Glomerular visceral epithelial cell (primary cell): ENCODE measurements around the gene TMEM184A.

Experiments
- DNase-seq: peaks from one replicate; pipeline ENCODE4 v3.0.0-alpha.2; 2016; ENCODE audit errors: extremely low spot score

Gene TMEM184A

DNA sequence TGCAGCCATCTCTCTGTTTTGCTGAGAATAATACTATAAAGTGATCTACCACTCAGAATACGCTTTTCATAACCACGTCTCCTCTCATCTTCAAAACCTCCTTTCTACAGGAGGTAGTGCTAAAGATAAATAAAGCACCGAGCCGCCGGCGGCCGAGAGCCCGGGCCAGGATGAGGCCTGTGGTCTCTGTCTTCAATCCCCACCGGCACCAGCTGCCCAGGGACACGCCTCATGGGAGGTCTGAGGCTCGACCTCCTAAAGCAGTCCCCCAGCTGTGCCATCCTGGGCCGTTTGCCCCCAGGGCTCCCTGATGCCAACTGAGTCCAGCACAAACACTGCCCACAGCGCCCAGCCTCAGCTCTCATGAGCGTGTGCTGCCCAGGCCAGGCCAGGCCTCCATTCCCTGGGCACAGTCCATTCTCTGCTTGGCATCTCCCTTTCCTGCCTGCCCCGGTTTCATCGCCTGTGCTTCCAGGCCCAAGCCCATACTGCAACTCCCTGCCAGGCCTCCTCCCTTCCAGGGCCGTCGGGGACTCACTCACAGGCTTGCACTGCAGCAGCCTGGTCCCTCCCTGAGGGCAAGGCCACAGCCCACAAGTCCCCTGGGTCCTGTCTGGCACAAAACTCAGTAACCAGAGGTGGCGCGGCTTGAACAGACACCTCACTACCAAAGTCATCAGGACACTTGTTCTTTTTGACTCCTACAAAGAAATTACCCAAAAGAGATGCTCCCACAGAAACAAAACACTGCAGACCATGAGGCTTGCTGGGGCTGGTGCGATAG, 54.3 kb downstream of the TMEM184A start:
- DNase-seq = no peak

DNA sequence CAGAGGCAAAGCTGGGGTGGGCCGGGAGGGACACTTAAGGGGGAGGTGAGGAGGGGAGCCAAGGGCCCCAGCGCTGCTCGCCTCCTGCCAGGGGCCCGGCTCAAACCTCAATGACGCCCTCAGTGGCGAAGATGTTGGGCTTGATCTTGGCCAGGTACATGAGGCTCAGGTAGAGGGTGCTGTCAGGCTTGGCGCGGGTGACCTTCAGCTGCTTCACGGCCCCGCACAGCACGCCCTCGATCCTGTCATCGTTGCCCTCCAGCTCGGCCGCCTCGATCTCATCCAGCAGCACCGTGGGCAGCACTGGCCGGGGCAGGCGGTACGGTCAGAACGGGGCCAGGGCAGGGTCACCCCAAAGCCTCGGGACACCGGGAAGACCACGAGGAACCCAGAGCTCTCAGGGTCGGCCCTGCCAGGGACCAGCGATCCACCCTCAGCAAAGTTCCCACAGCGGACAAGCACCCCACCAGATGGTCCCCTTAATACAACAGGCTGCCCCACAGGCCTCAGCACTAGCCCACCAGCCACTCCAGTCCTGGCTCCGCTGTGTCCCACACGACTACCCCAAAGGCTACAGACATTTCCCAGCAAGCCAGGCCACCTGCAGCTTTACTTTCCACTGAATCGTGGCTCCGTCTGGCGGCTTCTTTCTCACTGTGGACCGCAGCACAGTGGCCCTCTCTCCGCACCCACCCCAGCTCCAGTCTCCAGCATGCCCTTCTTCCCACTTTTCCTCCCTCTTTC, 55.8 kb downstream of the TMEM184A start:
- DNase-seq = no peak

- DNase-seq = no peak
These were observed 56.5 kb downstream of the TMEM184A start for GRCh38 chr7:1499367-1500029.

DNA sequence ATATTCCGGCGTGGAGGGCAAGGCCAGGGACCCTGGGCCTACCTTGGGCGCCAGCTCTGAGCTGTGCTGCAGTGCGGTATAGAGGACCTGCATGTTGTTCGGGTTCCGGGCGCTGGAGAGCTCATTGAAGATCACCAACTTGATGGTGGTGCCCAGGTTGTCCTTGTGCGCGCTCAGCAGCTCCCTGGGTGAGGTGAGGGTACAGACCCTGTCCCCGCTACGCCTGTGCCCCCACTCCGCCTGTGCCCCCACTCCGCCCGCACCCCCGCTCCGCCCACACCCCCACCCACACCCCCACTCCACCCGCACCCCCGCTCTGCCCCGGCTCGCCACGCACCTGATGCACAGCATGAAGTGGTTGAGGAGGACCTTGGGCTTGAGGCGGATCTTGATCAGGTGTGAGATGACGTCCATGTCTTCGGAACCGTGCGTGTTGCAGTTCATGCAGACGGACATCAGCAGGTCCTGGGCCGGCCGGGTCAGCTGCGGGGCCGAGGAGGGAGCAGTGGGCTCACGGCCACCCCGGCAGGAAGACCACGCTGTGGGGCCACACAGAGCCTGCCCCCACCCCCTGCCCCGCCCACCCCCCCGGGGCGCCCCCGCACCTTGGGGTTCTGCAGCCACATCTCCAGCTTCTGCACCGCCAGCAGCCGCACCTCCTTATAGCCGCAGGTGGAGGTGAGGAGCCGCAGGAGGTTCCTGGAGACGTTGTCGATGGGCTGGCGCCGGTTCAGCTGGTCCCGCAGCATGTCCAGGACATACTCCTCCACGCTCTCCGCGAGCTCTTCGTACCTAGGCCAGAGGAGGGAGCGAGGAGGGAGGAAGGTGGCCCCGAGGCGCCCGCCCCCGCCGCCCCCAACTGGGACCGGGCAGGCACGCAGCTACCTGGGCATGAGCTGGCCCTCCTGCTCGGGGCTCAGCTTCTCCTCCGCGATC, 57.4 kb downstream of the TMEM184A start:
- DNase-seq = no peak

DNA sequence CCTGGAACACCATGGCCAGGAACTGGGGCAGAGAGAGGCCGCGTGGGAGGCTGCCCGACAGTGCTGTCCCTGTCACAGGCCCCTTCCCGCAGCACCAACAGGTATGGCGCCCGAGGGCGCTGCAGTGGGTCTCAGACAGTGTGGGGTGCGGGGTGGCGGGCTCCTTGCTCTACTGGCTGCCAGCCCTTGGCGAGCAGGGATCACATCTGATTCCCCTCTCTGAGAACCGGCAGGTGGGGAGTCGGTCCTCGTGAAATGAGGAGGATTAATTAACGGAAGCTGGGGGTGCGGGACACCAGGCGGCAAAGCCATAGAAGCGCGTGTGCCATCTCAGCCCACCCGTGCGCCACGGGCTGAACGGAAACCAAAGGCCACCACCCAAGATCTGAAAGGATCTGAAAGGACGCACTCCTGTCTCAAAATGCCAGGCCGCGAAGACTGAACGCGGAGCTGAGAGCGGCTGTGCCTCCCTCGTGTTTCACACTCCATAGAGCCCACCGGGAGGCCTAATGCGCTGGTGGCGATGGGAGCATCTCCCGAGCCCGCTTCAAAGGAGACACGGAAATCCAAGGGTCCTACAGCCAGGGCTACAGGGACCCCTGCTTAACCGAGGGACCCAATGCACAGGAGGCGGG, 58.6 kb downstream of the TMEM184A start:
- DNase-seq = no peak

DNA sequence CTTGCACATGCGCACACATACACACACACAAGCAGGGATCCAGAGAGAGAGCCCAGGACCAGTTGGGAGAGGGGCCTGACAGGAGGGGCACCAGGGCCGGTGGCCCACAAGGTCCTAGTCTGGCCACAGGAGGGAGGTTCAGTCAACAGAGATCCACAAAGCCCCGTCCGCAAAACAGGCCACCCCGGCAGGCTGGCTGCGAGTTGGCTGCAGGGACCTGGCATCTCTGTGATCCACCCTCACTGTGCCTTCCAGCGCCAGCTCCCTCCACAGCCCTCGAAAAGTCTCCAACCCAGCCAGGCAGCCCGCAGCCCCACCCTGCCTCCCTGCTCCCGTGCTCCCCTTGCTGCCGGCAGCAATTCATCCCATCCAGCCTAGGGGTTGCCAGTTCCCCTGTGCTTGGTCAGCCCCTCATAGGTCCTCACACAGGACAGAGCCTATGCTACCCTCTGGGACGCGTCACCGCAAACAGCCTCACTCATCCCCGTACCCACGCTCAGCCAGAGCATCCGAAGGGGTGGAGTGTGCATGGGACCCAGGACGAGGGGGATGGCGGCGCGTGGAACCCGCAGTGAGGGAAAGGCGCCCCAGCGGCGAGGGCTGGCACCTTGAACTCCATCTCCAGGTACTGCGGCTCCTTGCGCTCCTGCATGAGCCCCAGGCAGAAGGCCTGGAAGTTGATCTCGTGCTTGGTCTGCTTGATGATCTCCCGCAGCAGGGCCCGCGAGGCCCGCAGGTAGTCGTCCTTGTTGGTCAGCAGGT, 59.3 kb downstream of the TMEM184A start:
- no peak for DNase-seq

DNA sequence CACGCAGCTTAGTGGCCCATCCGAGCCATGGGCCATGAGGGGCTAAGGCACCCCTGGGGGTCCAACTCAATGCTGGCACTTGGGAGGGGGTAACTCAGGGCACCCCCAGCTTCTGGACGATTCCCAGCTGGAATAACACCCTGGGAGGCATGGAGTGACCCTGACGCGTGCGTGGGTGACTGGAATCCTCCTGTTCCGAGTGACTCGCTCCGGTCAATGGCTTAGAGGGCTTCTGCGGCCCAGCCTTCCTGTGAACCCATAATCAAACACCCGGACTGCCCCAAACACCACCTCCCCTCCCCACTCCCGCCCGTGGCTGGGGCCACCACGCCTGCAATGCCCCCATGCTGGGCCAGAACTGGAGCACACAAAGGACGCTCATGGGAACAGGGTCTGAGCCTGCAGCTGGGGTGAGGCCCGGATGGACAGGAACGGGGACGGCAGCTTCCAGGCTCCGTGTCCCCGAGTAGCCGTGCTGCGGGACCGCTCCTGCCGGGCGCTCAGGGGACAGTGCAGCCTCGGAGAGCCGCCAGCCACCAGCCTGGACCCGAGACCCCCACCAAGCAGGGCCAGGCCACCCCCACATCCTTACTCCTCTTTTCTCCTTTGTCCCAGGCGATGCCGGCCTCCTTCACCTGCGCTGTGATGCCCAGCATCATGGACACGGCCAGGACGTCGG, 60.3 kb downstream of the TMEM184A start:
- no peak for DNase-seq

DNA sequence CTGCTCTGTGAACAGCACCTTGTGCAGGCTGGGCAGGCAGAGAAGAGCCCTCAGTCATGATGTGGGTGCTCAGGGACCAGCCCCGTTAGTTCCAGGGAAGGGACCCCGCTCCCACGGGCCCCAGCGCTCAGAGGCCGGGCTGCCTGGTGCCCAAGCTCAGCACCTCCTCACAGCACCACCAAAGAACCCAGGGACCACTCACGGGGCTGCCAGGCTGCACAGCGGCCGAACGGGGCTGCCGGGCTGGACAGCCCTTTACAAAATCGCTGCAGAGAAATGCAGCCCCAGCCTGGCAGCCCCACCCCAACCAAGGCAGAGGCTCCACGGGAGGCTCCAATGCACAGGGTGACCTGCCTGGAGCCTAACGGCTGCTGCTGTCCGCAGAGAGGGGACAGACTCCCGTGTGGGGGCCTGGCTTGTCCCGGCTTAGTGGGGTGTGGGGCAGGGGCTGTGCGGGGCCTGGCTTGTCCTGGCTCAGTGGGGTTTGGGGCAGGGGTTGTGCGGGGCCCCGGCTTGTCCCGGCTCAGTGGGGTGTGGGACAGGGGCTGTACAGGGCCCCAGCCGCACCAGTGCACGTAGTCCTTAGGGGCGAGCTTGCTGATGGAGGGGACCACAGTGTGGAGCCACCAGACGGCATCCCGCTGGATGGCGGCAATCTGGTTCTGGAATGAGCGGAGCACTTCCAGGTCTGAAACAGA, 61.0 kb downstream of the TMEM184A start:
- DNase-seq = no peak

- DNase-seq = no peak
These were observed 61.6 kb downstream of the TMEM184A start for GRCh38 chr7:1494447-1494846.

GRCh38 chr7:1493571-1493970, 62.4 kb downstream of the TMEM184A start:
- DNase-seq = no peak

GRCh38 chr7:1493129-1493528, 62.9 kb downstream of the TMEM184A start:
- no peak for DNase-seq

GRCh38 chr7:1492640-1493039, 63.4 kb downstream of the TMEM184A start:
- no peak for DNase-seq
